A673 (cell line): Measurements from ENCODE around the gene FAM83D. TPM values are rescaled to one million over a fixed set of nuclear protein-coding genes. Genes with fewer than 3 reads are reported as not detected.
A peak's percentile ranks its signal among the peaks of the same experiment; 100 is the strongest.

Experiments used
- BruUV-seq: library from RNA; stranded (reverse); fragments of 400-500 nt; replicated peaks from 2 replicates; lab custom pipeline; 2021; lab: Mats Ljungman, UMichigan
- CTCF ChIA-PET: fragments of 300-600 bp; sonication (Branson Sonifier 250); formaldehyde crosslinking; loops from one replicate; lab custom pipeline; 2022; ENCODE audit warnings: antibody characterized with exemption; lab: Charles Lee
- POLR2A ChIA-PET: fragments of 300-600 bp; sonication (Branson Sonifier 250); formaldehyde crosslinking; loops from one replicate; lab custom pipeline; 2022; ENCODE audit warnings: antibody characterized with exemption; ENCODE audit not compliant: low non-redundant PET; lab: Charles Lee
- DNase-seq: peaks from one replicate; pipeline ENCODE4 v3.0.0-alpha.2; 2015; ENCODE audit warnings: low spot score
- H3K27ac ChIP-seq: fragments of 200-600 bp; sonication (generic); 2 replicates; pipeline ENCODE4 v1.5.1; 2016; ENCODE audit warnings: mixed run types, low read depth, mild to moderate bottlenecking, mixed read lengths, antibody characterized with exemption, low read length; ENCODE audit not compliant: poor library complexity, severe bottlenecking
- H3K27me3 ChIP-seq: fragments of 200-600 bp; sonication (generic); replicated peaks from 2 replicates; pipeline ENCODE4 v1.6.1; 2017; ENCODE audit warnings: mixed run types, low read depth, mild to moderate bottlenecking, mixed read lengths, antibody characterized with exemption, low read length; ENCODE audit not compliant: insufficient read depth, poor library complexity
- H3K36me3 ChIP-seq: fragments of 200-600 bp; sonication (generic); 2 replicates; pipeline ENCODE4 v1.6.1; 2016; ENCODE audit warnings: mixed run types, mild to moderate bottlenecking, mixed read lengths, antibody characterized with exemption, low read length; ENCODE audit not compliant: insufficient read depth, poor library complexity, severe bottlenecking
- H3K4me1 ChIP-seq: fragments of 200-600 bp; sonication (generic); 2 replicates; pipeline ENCODE4 v1.6.1; 2017; ENCODE audit warnings: mixed run types, mild to moderate bottlenecking, mixed read lengths, antibody characterized with exemption, low read length; ENCODE audit not compliant: insufficient read depth, poor library complexity, severe bottlenecking
- H3K4me3 ChIP-seq: fragments of 200-600 bp; sonication (generic); 2 replicates; pipeline ENCODE4 v1.5.1; 2016; ENCODE audit warnings: low read depth, mixed run types, mild to moderate bottlenecking, mixed read lengths, low read length; ENCODE audit not compliant: poor library complexity, severe bottlenecking
- H3K9me3 ChIP-seq: fragments of 200-600 bp; sonication (generic); 2 replicates; pipeline ENCODE4 v1.6.1; 2016; ENCODE audit warnings: mixed run types, low read depth, mild to moderate bottlenecking, mixed read lengths, antibody characterized with exemption, low read length; ENCODE audit not compliant: poor library complexity, severe bottlenecking
- EZH2 ChIP-seq: fragments of 200-600 bp; sonication (generic); IDR thresholded peaks from 2 replicates; pipeline ENCODE4 v1.6.1; 2017; ENCODE audit warnings: borderline replicate concordance, low read depth, mild to moderate bottlenecking, mixed read lengths, antibody characterized with exemption, low read length; ENCODE audit not compliant: poor library complexity, severe bottlenecking
- intact Hi-C: fragments of 100-400 bp; cut with micrococcal nuclease; formaldehyde crosslinking; loops from one replicate; pipeline ENCODE4 v1.10.0; 2022; ENCODE audit not compliant: unreplicated experiment
- total RNA-seq: library from RNA; stranded (reverse); gene quantifications from 2 replicates; pipeline ENCODE4 v1.2.3, GENCODE V29; 2021
- TF ChIP-seq, protein P1 (sequence below): fragments of 300-800, 200-600 bp; sonication (generic); conservative IDR thresholded peaks from 2 replicates; pipeline ENCODE4 v1.5.1; 2017; ENCODE audit warnings: low read depth, mild to moderate bottlenecking, antibody characterized with exemption, low read length, moderate library complexity, mixed read lengths

FAM83D gene
- total RNA-seq, 1 experiment from 2014 or later: 74.0 TPM

DNA sequence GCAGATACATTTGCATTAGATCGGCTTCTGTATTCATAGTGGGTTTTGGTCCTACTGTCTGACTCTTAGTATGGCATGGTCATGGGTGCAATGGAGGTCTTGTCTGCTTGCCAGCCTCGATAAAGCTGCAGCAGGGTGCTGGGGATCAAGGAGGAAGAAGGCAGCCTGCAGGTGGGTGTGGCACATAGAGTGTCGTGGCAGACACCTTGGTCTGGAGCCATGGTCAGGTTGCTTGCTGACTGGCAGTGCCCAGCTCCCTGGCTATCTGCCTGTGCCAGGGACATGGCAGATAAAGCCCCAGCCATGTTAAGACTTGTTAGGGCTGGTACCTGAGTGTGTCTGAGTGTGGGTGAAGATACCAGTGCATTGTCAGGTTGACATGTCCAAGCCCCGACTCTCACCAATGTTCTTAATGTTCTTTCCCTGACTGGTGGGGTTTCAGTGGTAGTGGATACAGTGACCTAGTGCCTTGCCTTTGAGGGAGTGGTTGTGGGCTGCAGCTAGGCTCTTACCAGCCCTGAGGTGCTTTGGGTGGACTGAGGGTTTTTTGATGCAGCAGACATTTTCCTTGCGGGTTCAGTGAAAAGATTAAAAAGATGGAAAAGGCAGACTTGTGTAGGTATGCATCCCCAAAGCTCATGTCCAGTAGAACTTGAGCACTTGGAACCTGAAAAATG is 1.8 kb downstream of the FAM83D start:
- Histone ChIP-seq H3K27me3 (no peaks in the 10 kb centered on the region), H3K36me3 (peaks cover 15% of the 10 kb centered on the region), H3K4me1 (peaks cover 9% of the 10 kb centered on the region), H3K27ac (peak overlapping the region; percentile 94), H3K4me3 (peak overlapping the region; percentile 94), H3K9me3 (no peaks in the 10 kb centered on the region)
- no peak for DNase-seq
- TF ChIP-seq, protein P1, sequence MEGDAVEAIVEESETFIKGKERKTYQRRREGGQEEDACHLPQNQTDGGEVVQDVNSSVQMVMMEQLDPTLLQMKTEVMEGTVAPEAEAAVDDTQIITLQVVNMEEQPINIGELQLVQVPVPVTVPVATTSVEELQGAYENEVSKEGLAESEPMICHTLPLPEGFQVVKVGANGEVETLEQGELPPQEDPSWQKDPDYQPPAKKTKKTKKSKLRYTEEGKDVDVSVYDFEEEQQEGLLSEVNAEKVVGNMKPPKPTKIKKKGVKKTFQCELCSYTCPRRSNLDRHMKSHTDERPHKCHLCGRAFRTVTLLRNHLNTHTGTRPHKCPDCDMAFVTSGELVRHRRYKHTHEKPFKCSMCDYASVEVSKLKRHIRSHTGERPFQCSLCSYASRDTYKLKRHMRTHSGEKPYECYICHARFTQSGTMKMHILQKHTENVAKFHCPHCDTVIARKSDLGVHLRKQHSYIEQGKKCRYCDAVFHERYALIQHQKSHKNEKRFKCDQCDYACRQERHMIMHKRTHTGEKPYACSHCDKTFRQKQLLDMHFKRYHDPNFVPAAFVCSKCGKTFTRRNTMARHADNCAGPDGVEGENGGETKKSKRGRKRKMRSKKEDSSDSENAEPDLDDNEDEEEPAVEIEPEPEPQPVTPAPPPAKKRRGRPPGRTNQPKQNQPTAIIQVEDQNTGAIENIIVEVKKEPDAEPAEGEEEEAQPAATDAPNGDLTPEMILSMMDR: no peak
- TF ChIP-seq EZH2: no peak
- BruUV-seq: no TSS peak
- intact Hi-C loops: no loop called here
- ChIA-PET POLR2A (no interaction called here), CTCF (no interaction called here)

DNA sequence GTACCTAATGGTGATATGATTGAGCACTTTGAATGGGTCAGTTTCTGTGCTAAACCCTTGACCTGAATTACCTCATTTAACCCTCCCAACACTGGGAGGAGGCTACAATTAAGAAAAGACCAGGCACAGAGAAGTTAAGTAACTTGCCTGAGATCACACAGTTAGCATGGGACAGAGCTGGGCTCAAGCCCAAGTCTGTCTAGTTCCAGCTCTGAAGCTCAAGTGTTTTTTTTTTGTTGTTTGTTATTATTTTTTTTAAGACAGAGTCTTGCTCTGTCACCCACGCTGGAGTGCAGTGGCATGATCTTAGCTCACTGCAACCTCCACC is 4.0 kb downstream of the FAM83D start:
- Histone ChIP-seq H3K4me1 (peaks cover 9% of the 10 kb centered on the region), H3K27ac (peak overlapping the region; percentile 5), H3K9me3 (no peaks in the 10 kb centered on the region), H3K4me3 (no peak overlapping the region), H3K27me3 (no peaks in the 10 kb centered on the region), H3K36me3 (peaks cover 32% of the 10 kb centered on the region)
- ChIA-PET POLR2A (no interaction called here), CTCF (interaction anchor here (0.7 kb wide), 1 partner anchor 9 kb away, joined by 3 read pairs; no protein-coding TSS in a partner anchor)
- no TSS peak for BruUV-seq
- intact Hi-C loops: no loop called here
- DNase-seq: no peak
- no peak for TF ChIP-seq EZH2

DNA sequence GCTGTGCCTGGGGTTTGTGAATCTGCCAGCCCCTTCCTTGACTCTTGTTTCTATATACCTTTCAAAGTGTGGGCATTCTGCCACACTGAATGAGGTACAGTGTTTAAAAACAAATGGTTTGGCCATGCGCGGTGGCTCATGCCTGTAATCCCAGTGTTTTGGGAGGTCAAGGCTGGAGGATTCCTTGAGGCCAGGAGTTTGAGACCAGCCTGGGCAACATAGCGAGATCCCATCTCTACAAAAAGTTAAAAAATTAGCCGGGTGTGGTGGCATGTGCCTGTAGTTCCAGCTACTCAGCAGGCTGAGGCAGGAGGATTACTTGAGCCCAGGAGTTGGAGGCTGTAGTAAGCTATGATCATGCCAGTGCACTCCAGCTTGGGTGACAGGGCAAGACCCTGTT is 5.8 kb downstream of the FAM83D start:
- Histone ChIP-seq H3K4me3 (no peak overlapping the region), H3K36me3 (peaks cover 41% of the 10 kb centered on the region), H3K9me3 (no peaks in the 10 kb centered on the region), H3K27me3 (no peaks in the 10 kb centered on the region), H3K4me1 (peaks cover 9% of the 10 kb centered on the region), H3K27ac (peak overlapping the region; percentile 7)
- DNase-seq: no peak
- intact Hi-C loops: no loop called here
- CTCF ChIA-PET: no interaction called here
- no peak for TF ChIP-seq EZH2
- TF ChIP-seq, protein P1: no peak
- POLR2A ChIA-PET: interaction anchor here (0.6 kb wide), 1 partner anchor 15 kb away, joined by 3 read pairs; no protein-coding TSS in a partner anchor
- no TSS peak for BruUV-seq
